GM21367 (cell line): Measurements from ENCODE around the gene TTBK2.
"Not testable (repeated sequence)": the region's sequence is repeated elsewhere in the genome, so short reads cannot be mapped to it uniquely, and the experiment has no call there.

Experiments used
- ATAC-seq: cut with Tn5 transposase; IDR thresholded peaks from one replicate; pipeline ENCODE4 v1.9.1; 2021; ENCODE audit not compliant: unreplicated experiment

TTBK2 gene

DNA sequence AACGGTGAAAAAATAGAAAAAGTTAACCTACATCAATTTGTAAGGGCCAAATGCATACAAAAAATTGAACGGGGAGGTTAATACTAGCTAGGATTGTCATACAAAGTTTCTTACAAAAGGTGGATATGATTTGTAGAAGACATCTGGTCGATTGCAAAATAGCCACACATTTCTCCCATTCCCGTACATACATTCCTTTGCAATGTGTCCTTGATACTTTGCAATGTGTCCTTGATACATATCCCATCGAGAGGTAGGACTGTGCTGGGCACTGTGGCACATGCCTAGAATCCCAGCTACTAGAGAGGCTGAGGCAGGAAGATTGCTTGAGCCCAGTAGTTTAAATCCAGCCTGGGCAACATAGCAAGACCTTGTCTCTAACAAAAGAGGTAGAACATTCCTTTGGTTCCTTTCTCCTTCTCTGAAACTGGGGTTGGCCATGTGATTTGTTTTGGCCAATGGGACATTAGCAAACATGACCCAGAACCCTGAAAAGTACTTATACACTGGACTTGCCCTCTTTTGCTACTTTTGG is 9.5 kb downstream of the TTBK2 start:
- no peak for ATAC-seq

DNA sequence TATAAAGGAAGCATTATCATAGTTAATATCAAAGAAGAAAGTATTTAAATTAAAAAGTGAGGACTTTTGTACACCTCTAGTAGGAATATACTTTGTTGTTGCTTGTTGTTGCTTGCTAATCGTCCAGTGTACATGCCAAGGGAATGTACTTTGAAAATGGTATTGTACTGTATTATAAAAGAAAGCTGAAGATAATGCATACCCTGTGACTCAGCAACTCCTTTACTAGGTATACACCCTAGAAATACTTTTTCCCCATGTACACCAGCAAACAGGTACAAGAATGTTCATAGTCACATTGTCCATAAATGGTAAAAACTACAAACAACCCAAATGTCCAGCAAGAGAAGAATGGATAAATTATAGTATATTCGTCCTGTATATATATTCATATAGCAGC is 12.0 kb downstream of the TTBK2 start:
- ATAC-seq: no peak

GRCh38 chr15:42903388-42904324 is 16.9 kb downstream of the TTBK2 start:
- no peak for ATAC-seq

DNA sequence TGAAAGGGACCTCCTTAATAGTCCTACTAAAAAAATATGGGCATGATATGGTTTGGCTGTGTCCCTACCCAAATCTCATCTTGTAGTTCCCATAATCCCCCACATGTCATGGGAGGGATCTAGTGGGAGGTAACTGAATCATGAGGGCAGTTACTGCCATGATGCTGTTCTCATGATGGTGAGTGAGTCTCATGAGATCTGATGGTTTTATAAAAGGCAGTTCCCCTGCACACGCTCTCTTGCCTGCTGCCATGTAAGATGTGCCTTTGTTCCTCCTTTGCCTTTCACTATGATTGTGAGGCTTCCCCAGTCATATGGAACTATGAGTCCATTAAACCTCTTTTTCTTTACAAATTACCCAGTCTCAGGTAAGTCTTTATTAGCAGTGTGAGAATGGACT is 26.7 kb downstream of the TTBK2 start:
- ATAC-seq: not testable (repeated sequence)

- no peak for ATAC-seq
These were observed 29.0 kb downstream of the TTBK2 start for GRCh38 chr15:42891569-42891968.

- ATAC-seq: no peak
These were observed 30.2 kb downstream of the TTBK2 start for GRCh38 chr15:42890161-42890913.

GRCh38 chr15:42887384-42887783 is 33.2 kb downstream of the TTBK2 start:
- ATAC-seq: not testable (repeated sequence)

GRCh38 chr15:42880121-42880520 is 40.5 kb downstream of the TTBK2 start:
- ATAC-seq: no peak

DNA sequence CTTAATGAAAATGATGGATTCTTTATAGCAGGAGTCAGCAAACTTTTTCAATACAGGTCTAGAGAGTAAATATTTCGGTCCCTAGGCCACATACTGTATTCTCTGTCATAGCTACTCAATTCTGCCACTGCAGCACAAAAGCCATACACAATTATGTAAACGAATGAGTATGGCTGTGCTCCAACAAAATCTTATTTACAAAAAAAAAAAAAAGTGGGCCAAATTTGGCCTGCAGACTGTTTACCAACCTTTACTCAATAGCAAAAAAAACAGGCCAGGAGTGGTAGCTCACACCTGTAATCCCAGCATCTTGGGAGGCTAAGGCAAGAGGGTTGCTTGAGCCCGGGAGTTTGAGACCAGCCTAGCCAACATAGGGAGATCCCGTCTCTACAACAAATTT is 41.1 kb downstream of the TTBK2 start:
- ATAC-seq: no peak

- ATAC-seq: no peak
These were observed 44.4 kb downstream of the TTBK2 start for GRCh38 chr15:42876224-42876623.

DNA sequence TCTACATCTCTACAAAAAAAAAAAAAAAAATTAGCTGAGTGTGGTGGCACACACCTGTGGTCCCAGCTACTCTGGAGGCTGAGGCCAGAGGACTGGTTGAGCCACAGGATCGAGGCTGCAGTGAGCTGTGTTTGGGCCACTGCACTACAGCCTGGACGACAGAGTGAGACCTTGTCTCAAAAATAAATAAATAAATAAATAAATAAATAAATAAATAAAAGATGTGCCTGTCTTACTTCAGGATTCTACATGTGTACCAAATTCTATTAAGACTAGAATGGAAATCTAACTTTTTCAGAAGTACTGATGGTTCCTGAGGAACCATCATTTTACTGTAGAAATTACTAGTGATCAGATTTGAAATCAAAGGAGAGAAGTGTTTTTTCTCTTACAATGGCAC is 51.9 kb downstream of the TTBK2 start:
- no peak for ATAC-seq

DNA sequence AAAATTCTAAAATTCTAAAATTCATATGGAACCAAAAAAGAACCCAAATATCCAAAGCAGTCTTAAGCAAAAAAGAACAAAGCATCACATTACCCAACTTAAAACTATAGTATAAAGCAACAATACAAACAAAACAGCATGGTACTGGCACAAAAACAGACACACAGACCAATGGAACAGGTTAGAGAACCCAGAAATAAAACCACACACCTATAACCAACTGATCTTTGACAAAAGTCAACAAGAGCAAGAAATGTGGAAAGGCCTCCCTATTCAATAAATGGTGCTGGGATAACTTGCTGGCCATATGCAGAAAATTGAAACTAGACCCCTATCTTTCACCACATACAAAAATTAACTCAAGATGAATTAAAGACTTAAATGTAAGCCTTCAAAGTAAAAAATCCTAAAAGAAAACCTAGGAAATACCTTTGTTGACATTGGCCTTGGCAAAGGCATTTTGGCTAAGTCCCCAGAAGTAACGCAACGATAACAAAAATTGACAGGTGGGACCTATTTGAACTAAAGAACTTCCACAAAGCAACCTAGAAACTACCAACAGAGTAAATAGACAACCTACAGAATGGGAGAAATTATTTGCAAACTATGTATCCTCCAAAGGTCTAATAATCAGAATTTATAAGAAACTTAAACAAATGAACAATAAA is 56.9 kb downstream of the TTBK2 start:
- ATAC-seq: no peak

- ATAC-seq: no peak
These were observed 61.4 kb downstream of the TTBK2 start for GRCh38 chr15:42858999-42859789.

GRCh38 chr15:42858540-42858939 is 62.0 kb downstream of the TTBK2 start:
- no peak for ATAC-seq

GRCh38 chr15:42854576-42854975 is 66.0 kb downstream of the TTBK2 start:
- ATAC-seq: no peak

- ATAC-seq: no peak
These were observed 70.7 kb downstream of the TTBK2 start for GRCh38 chr15:42849836-42850235.

DNA sequence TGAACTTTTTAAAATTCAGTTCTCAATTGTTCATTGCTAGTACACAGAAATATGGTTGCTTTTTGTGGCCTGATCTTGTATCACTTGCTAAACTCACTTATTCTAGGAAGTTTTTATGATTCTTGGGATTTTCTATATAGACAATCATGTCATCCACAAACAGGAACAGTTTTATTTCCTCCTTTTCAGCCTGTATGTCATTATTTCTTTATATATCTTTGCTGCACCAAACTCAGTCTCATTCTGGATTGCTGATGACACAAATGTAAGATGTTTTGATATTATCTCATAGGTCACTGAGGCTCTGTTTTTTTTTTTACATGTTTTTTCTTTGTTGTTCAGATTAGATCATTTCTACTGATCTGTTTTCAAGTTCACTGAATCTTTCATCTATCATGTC is 71.7 kb downstream of the TTBK2 start:
- ATAC-seq: no peak

DNA sequence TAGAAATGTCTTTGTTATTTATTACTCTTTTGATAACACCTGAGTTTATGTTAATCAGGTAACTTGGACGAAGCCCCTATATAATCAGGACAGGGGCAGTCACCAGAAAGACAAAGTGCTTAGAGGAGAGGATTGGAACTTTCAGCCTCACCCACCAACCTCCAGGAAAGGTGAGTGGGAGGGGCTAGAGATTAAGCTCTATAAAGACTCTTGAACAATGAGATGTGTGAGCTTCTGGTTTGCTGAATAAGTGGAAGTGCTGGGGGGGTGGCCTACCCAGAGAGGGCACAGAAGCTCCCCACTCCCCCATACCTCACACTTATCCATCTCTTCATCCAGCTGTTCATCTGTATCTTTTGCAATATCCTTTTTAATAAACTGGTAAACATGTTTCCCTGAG is 73.9 kb downstream of the TTBK2 start:
- ATAC-seq: no peak

- ATAC-seq: no peak
These were observed 75.0 kb downstream of the TTBK2 start for GRCh38 chr15:42845581-42845980.

DNA sequence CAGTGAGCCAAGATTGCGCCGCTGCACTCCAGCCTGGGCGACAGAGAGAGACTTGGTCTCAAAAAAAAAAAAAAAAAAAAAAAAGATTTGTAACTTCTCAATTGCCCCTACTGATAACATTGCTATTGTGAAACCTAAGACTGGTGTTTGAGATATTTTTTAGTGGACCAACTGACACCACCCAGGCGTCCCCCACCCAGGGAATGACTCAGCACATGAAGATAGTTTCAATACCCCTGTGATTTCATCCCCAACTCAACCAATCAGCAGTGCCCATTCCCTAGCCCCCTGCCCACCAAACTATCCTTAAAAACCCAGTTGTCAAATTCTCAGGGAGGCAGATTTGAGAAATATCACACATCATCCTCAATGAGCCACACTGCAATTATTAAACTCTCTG is 76.9 kb downstream of the TTBK2 start:
- no peak for ATAC-seq

DNA sequence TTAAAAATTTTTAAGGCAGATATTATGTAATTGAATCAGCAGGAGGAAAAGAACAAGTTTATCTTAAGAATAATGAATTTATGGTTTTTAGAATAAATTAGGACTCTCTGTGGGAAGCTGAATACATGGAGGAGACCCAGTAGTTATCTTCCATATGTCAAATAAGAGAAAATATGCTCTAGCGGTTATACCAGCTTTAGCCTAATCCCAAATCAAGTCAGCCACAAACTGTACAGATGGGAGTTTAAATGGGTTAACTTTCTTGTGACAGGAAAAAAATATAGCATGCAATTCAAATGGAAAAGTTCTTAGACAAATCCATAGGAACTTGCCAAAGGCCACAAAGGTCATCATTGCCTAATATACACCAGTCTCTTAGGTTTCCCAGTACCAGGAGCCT is 84.3 kb downstream of the TTBK2 start:
- no peak for ATAC-seq
